Measurements from ENCODE around the gene PCK2. TPM values are rescaled to one million over a fixed set of nuclear protein-coding genes. Genes with fewer than 3 reads are reported as not detected.

Gene PCK2
- total and polyA plus RNA-seq, 4 donors = 39.8 to 250 (median 221) TPM

DNA sequence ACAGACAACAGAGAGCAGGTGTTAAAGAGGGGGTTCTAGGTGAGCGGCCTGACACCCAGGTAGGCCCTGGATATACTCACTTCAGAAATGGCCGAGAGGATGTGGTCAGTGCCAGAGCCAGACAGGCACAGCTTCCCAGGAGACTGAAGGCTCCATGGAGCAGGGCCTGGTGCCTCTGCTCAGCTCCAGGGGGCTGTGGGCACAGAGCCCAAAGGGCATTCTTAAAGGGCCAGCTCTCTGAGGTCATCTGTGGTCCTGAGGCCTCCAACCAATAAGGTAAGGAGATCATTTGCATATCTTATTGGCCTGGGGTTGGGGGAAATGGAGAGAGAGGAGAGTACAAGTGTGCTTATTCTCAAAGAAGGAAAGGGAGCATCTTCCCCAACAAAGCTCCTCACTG lies 9.7 kb upstream of the PCK2 start:
- Histone ChIP-seq H3K4me3 (ENCODE audit: low read depth in 1 of 3, low read length in 3 of 3) (no peak overlapping the region), H3K36me3 (ENCODE audit: control insufficient read depth in 4 of 4, insufficient read depth in 3 of 4, low read depth in 1 of 4, low read length in 3 of 4) (no peaks in the 10 kb centered on the region), H3K27ac (ENCODE audit: low read depth in 1 of 2, low read length in 2 of 2) (no peak overlapping the region), H3K9me3 (ENCODE audit: control insufficient read depth in 4 of 4, low read length in 3 of 4) (no peaks in the 10 kb centered on the region), H3K4me1 (ENCODE audit: control insufficient read depth in 4 of 4, insufficient read depth in 4 of 4, low read length in 3 of 4) (peaks cover 2 to 24% (median 20%) of the 10 kb centered on the region in 4 donors), H3K9ac (ENCODE audit: low read depth in 1 of 2, low read length in 2 of 2) (no peak overlapping the region), H3K27me3 (ENCODE audit: control insufficient read depth in 4 of 4, insufficient read depth in 4 of 4, low read length in 3 of 4) (no peaks in the 10 kb centered on the region)
- DNase-seq (ENCODE audit: low spot score) = no peak
- TF ChIP-seq FOXA2 (IDR thresholded peaks at IDR 0.05) (no peak), JUND (IDR thresholded peaks at IDR 0.05) (no peak), HNF4G (IDR thresholded peaks at IDR 0.05) (no peak), EGR1 (IDR thresholded peaks at IDR 0.05; ENCODE audit: low read depth in 2 of 2) (no peak), SP1 (IDR thresholded peaks at IDR 0.05) (no peak), RXRA (IDR thresholded peaks at IDR 0.05) (no peak), GABPA (IDR thresholded peaks at IDR 0.05 in 1 of 2, conservative IDR thresholded peaks at IDR 0.05 in 1 of 2) (no peak), TAF1 (conservative IDR thresholded peaks at IDR 0.05) (no peak), YY1 (IDR thresholded peaks at IDR 0.05) (no peak), NR2F2 (IDR thresholded peaks at IDR 0.05) (no peak), FOXA1 (IDR thresholded peaks at IDR 0.05) (no peak), HNF4A (conservative IDR thresholded peaks at IDR 0.05) (no peak)
- TF ChIP-seq, protein P1, sequence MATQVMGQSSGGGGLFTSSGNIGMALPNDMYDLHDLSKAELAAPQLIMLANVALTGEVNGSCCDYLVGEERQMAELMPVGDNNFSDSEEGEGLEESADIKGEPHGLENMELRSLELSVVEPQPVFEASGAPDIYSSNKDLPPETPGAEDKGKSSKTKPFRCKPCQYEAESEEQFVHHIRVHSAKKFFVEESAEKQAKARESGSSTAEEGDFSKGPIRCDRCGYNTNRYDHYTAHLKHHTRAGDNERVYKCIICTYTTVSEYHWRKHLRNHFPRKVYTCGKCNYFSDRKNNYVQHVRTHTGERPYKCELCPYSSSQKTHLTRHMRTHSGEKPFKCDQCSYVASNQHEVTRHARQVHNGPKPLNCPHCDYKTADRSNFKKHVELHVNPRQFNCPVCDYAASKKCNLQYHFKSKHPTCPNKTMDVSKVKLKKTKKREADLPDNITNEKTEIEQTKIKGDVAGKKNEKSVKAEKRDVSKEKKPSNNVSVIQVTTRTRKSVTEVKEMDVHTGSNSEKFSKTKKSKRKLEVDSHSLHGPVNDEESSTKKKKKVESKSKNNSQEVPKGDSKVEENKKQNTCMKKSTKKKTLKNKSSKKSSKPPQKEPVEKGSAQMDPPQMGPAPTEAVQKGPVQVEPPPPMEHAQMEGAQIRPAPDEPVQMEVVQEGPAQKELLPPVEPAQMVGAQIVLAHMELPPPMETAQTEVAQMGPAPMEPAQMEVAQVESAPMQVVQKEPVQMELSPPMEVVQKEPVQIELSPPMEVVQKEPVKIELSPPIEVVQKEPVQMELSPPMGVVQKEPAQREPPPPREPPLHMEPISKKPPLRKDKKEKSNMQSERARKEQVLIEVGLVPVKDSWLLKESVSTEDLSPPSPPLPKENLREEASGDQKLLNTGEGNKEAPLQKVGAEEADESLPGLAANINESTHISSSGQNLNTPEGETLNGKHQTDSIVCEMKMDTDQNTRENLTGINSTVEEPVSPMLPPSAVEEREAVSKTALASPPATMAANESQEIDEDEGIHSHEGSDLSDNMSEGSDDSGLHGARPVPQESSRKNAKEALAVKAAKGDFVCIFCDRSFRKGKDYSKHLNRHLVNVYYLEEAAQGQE (IDR thresholded peaks at IDR 0.05) = no peak
- TF ChIP-seq, protein P2, sequence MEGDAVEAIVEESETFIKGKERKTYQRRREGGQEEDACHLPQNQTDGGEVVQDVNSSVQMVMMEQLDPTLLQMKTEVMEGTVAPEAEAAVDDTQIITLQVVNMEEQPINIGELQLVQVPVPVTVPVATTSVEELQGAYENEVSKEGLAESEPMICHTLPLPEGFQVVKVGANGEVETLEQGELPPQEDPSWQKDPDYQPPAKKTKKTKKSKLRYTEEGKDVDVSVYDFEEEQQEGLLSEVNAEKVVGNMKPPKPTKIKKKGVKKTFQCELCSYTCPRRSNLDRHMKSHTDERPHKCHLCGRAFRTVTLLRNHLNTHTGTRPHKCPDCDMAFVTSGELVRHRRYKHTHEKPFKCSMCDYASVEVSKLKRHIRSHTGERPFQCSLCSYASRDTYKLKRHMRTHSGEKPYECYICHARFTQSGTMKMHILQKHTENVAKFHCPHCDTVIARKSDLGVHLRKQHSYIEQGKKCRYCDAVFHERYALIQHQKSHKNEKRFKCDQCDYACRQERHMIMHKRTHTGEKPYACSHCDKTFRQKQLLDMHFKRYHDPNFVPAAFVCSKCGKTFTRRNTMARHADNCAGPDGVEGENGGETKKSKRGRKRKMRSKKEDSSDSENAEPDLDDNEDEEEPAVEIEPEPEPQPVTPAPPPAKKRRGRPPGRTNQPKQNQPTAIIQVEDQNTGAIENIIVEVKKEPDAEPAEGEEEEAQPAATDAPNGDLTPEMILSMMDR (IDR thresholded peaks at IDR 0.05; ENCODE audit: low read depth, low read length, missing input control) = no peak
- TF ChIP-seq, protein P3, sequence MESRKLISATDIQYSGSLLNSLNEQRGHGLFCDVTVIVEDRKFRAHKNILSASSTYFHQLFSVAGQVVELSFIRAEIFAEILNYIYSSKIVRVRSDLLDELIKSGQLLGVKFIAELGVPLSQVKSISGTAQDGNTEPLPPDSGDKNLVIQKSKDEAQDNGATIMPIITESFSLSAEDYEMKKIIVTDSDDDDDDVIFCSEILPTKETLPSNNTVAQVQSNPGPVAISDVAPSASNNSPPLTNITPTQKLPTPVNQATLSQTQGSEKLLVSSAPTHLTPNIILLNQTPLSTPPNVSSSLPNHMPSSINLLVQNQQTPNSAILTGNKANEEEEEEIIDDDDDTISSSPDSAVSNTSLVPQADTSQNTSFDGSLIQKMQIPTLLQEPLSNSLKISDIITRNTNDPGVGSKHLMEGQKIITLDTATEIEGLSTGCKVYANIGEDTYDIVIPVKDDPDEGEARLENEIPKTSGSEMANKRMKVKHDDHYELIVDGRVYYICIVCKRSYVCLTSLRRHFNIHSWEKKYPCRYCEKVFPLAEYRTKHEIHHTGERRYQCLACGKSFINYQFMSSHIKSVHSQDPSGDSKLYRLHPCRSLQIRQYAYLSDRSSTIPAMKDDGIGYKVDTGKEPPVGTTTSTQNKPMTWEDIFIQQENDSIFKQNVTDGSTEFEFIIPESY (IDR thresholded peaks at IDR 0.05) = no peak
- TF ChIP-seq, protein P4, sequence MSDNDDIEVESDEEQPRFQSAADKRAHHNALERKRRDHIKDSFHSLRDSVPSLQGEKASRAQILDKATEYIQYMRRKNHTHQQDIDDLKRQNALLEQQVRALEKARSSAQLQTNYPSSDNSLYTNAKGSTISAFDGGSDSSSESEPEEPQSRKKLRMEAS (IDR thresholded peaks at IDR 0.05) = no peak
- WGBS = 95% methylated on average over 2 of the region's 2 CpGs

DNA sequence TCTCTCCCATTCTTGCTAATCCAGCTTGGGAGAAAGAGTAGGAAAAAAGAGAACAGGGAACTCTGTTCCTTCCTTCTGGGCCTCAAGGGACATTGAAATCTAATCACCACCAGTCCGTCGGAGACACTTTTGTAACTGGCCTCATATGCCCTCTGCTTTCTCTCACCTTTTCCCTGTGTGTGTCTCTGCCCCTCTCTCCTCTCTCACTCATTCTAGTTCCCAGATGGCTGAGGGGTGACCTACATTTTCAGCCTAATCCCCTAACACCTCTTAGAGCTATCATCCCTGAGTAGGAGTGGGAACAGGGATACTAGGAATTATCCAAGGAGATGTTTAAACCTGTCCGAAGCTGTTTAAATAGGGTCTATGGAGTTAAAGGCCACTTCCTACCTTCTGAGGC lies 8.9 kb upstream of the PCK2 start:
- DNase-seq (ENCODE audit: low spot score) = no peak
- H3K36me3 ChIP-seq (ENCODE audit: control insufficient read depth in 4 of 4, insufficient read depth in 3 of 4, low read depth in 1 of 4, low read length in 3 of 4) = no peaks in the 10 kb centered on the region
- H3K27me3 ChIP-seq (ENCODE audit: control insufficient read depth in 4 of 4, insufficient read depth in 4 of 4, low read length in 3 of 4) = no peaks in the 10 kb centered on the region
- over 99% methylated on average over 3 of the region's 3 CpGs for WGBS
- no peak overlapping the region for H3K9ac ChIP-seq (ENCODE audit: low read depth in 1 of 2, low read length in 2 of 2)
- H3K27ac ChIP-seq (ENCODE audit: low read depth in 1 of 2, low read length in 2 of 2) = no peak overlapping the region
- H3K4me3 ChIP-seq (ENCODE audit: low read depth in 1 of 3, low read length in 3 of 3) = no peak overlapping the region
- peaks cover 2 to 21% (median 19%) of the 10 kb centered on the region in 4 donors for H3K4me1 ChIP-seq (ENCODE audit: control insufficient read depth in 4 of 4, insufficient read depth in 4 of 4, low read length in 3 of 4)
- no peaks in the 10 kb centered on the region for H3K9me3 ChIP-seq (ENCODE audit: control insufficient read depth in 4 of 4, low read length in 3 of 4)
- TF ChIP-seq JUND (IDR thresholded peaks at IDR 0.05) (no peak), NR2F2 (IDR thresholded peaks at IDR 0.05) (no peak), TAF1 (conservative IDR thresholded peaks at IDR 0.05) (no peak), GABPA (IDR thresholded peaks at IDR 0.05 in 1 of 2, conservative IDR thresholded peaks at IDR 0.05 in 1 of 2) (no peak), HNF4A (conservative IDR thresholded peaks at IDR 0.05) (no peak), YY1 (IDR thresholded peaks at IDR 0.05) (no peak), SP1 (IDR thresholded peaks at IDR 0.05) (no peak), FOXA1 (IDR thresholded peaks at IDR 0.05) (no peak), FOXA2 (IDR thresholded peaks at IDR 0.05) (no peak), RAD21 (IDR thresholded peaks at IDR 0.05) (no peak), RXRA (IDR thresholded peaks at IDR 0.05) (no peak), HNF4G (IDR thresholded peaks at IDR 0.05) (no peak), EGR1 (IDR thresholded peaks at IDR 0.05; ENCODE audit: low read depth in 2 of 2) (no peak)
- TF ChIP-seq, protein P1 (IDR thresholded peaks at IDR 0.05) = no peak
- TF ChIP-seq, protein P3 (IDR thresholded peaks at IDR 0.05) = no peak
- TF ChIP-seq, protein P4 (IDR thresholded peaks at IDR 0.05) = no peak

All from liver (tissue), 9 donors.